Ureter (tissue), 1 donor: ENCODE results near the gene ACACA. TPM values are rescaled to one million over a fixed set of nuclear protein-coding genes. Genes with fewer than 3 reads are reported as not detected.

Experiments
- DNase-seq: peaks from one replicate; pipeline ENCODE4 v3.0.0-alpha.2; 2020; ENCODE audit warnings: low spot score
- total RNA-seq: library from RNA; stranded (reverse); gene quantifications from one replicate; pipeline ENCODE4 v1.2.4, GENCODE V29; 2023
- donor health status: DM: yes; HTN: yes; CAD: no.

ACACA gene
- total RNA-seq, 1 donor from 2014 or later = 159 TPM

DNA sequence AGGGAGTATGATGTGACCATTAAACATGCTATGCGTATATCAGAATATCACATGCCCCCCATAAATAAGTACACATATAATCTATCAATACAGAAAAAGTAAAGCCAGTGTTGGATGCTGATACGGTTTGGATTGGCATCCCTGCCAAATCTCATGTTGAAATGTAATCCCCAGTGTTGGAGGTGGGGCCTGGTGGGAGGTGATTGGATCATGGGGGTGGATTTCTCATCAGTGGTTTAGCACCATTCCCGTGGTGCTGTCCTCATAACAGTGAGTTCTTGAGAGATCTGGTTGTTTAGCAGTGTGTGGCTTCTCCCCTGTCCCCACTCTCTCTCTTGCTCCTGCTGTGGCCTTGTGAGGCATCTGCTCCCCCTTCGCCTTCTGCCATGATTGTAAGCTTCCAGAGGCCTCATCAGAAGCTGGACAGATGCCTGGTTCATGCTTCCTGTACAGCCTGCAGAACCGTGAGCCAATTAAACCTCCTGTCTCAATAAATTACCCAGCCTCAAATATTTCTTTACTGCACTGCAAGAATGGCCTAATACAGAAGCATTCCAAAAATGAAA lies 369.0 kb downstream of the ACACA start:
- no peak for DNase-seq

Other genes starting within 250 kb of the ACACA start
- not detected for gene C17orf78, start 30.9 kb downstream of the ACACA start, total RNA-seq
- 33.7 TPM for gene TADA2A, start 50 bp upstream of the ACACA start, total RNA-seq
- 7.3 TPM for gene DUSP14, start 83.1 kb upstream of the ACACA start, total RNA-seq
- gene SYNRG, start 202.6 kb upstream of the ACACA start, total RNA-seq = 65.4 TPM
- 37.9 TPM for gene DDX52, start 236.6 kb upstream of the ACACA start, total RNA-seq